GM18499 (cell line): ENCODE results near the gene ERCC4.

Source experiments
- ATAC-seq: cut with Tn5 transposase; IDR thresholded peaks from one replicate; pipeline ENCODE4 v1.9.1; 2021; ENCODE audit warnings: moderate number of reproducible peaks; ENCODE audit not compliant: insufficient read depth, unreplicated experiment

Gene ERCC4

GRCh38 chr16:13909872-13910303 lies 10.1 kb upstream of the ERCC4 start:
- ATAC-seq = no peak

GRCh38 chr16:13911306-13911705 lies 8.6 kb upstream of the ERCC4 start:
- ATAC-seq = no peak

GRCh38 chr16:13911871-13912270 lies 8.1 kb upstream of the ERCC4 start:
- no peak for ATAC-seq

- ATAC-seq = no peak
These were observed 7.1 kb upstream of the ERCC4 start for GRCh38 chr16:13912891-13913290.

DNA sequence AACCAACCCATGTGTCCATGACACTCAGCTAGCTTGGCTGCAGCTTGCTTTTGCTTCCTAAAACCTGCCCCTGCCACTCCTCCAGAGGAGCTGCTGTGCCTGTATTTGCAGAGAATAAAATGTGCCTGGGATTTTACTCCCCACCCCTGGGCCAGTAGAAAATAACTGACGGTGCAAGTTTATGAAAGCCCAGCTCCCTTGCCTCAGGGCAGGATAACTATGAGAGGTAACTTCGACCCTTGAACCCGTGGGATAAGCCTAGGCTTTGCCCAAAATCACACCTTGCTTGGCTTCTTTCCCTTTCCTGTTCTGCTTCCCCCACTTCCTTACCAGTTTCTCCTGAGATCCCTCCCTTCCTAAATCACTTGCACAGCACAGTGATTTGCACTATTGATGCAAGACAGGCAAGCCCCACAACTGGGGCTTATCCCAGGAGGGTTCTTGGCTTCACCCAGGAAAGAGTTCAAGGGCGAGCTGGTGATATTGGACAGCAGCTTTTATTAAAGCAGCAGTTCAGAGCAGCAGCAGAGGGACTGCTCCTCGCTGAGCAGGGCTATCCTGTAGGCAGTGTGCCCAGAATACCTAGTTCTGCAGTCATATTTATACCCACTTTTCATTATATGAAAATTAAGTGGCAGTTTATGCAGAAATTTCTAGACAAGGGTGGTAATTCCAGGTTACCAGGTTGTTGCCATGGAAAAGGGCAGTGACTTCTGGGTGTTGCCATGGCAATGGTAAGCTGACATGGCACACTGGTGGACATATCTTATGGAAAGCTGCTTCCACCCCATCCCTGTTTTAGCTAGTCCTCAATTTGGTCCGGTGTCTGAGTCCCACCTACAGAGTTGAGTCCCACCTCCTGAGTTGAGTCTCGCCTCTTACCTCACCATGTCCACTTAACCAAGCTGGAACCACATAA lies 6.3 kb upstream of the ERCC4 start:
- no peak for ATAC-seq

- ATAC-seq = no peak
These were observed 4.8 kb upstream of the ERCC4 start for GRCh38 chr16:13915033-13915635.

- no peak for ATAC-seq
These were observed 648 bp upstream of the ERCC4 start for GRCh38 chr16:13919330-13919682.

- ATAC-seq = no peak
These were observed 510 bp downstream of the ERCC4 start for GRCh38 chr16:13920510-13920818.

DNA sequence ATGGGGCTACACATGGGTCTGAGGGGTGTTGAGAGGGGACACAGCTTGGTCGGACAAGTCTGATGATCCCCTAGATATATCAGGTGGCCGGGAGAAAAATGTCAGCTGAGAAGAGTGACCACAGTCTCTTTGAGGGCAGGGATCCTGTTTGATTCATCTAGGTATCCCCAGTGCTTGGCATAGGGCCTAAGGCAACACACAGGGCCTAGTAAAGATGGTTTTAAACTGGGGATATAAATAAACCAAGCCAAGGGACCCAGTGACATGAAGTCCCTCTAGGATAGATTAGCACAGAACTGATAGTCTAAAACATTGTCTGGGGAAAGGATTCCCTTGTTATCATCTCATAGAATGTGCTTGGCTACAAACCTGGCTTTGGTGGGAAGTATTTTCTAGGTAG lies 1.4 kb downstream of the ERCC4 start:
- ATAC-seq = no peak

- ATAC-seq = no peak
These were observed 3.8 kb downstream of the ERCC4 start for GRCh38 chr16:13923703-13924298.

DNA sequence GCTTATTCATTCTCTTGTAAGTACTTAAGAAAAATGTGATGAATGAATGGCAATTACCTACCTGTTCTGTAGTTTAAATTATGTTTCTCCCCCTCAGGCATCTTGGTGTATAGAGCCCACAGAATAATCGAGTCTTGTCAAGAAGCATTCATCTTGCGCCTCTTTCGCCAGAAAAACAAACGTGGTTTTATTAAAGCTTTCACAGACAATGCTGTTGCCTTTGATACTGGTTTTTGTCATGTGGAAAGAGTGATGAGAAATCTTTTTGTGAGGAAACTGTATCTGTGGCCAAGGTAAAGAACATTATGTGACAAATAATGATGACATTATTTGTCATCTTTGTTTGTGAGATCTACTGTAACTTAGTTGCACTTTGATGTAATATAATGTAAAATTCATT lies 6.5 kb downstream of the ERCC4 start:
- ATAC-seq = no peak

DNA sequence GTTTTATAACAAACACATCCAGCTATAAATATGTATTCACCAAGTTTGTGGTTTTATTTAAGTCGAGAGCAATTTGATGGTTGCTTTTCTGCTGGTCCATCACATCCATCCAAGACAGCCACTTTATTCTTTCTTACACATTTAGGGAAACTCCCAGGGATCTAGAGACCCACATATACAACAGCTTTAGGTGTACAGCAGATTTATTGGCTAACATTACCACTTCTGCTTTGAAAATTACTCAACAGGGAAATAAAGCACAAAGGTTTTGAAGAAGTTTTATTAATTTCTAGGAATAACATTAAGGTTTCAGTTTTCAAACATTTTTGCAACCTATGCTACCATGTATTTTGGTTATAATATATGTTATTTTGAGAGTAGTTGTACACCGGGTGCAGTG lies 6.9 kb downstream of the ERCC4 start:
- ATAC-seq = no peak

DNA sequence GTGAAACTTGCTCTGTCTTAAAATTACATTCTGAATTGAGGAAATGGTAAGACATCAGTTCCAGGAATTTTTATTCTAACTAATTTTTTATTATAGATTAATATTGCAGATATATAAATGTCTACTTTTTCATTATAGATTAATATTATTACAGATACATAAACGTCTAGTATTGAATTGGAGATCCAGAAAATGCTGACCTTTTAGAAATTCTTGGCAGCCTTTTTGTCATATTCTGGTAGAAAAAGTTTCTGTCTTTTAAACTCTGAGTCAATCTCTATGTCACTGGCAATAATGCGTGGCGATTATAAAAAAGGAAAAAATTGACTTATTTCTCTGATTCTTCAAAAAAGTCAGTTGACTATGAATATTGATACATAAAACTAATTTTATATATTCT lies 8.7 kb downstream of the ERCC4 start:
- ATAC-seq = no peak

GRCh38 chr16:13931845-13932244 lies 11.9 kb downstream of the ERCC4 start:
- no peak for ATAC-seq

DNA sequence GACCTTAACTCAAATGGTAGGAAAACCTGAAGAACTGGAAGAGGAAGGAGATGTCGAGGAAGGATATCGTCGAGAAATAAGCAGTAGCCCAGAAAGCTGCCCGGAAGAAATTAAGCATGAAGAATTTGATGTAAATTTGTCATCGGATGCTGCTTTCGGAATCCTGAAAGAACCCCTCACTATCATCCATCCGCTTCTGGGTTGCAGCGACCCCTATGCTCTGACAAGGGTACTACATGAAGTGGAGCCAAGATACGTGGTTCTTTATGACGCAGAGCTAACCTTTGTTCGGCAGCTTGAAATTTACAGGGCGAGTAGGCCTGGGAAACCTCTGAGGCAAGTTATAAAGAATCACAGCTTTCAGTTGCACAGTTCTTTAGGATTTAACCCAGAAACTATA lies 15.5 kb downstream of the ERCC4 start:
- no peak for ATAC-seq

- ATAC-seq = no peak
These were observed 16.2 kb downstream of the ERCC4 start for GRCh38 chr16:13936155-13936554.

DNA sequence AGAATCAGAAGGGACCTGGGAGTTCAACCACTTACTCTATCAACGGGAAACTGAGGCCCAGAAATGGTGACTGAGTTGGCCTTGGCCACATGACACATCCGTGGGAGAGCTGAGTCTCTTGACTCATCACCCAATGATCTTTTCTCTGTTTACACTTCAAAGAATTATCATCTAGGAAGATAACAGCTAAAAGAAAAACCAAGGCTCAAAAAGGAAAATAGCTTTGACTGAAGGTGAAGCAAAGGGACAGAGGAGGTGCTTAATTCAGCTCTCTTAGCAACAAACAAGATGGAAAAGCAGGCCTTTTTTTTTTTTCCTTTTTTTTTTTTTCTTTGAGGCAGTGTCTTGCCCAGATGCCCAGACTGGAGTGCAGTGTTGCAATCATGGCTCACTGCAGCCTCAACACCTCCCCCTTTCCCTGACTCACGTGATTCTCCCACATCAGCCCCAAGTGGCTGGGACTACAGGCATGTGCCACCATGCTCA lies 16.7 kb downstream of the ERCC4 start:
- ATAC-seq = no peak

- ATAC-seq = no peak
These were observed 17.5 kb downstream of the ERCC4 start for GRCh38 chr16:13937411-13937810.

GRCh38 chr16:13938480-13938879 lies 18.5 kb downstream of the ERCC4 start:
- ATAC-seq = no peak

GRCh38 chr16:13939821-13940220 lies 19.9 kb downstream of the ERCC4 start:
- ATAC-seq = no peak

- no peak for ATAC-seq
These were observed 20.5 kb downstream of the ERCC4 start for GRCh38 chr16:13940397-13940933.
